H54 (cell line): ENCODE measurements around the gene TSEN54.

Source experiments
- DNase-seq: peaks from one replicate; pipeline ENCODE4 v3.0.0; 2011; ENCODE audit warnings: low spot score, mixed read lengths; ENCODE audit not compliant: insufficient read length
- FAIRE-seq: peaks from 3 replicates; lab custom pipeline; 2011; peaks lifted over from hg19 to GRCh38; lab: Jason Lieb, UNC
- POLR2A ChIP-seq: IDR thresholded peaks from 2 replicates; pipeline ENCODE4 v1.6.1; 2011; ENCODE audit warnings: low read depth, mild to moderate bottlenecking, low read length

Gene TSEN54

DNA sequence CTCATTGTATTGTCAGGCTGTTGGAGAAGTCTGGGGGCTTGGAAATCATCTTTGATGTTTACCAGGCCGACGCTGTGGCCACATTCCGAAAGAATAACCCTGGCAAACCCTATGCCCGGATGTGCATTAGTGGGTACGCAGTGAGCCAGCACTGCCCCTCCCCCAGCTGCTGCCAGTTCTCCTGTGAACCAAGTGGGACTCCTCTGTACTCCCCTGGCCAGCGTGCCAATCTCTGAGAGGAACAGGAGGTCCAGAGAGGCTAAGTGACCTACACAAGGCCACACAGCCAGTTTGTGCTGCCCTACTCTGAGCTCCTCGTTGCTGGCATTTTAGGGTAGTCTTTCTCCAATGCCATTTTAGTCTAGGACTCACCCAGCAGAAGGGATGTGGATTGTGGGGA lies 7.3 kb downstream of the TSEN54 start:
- FAIRE-seq (no peak), DNase-seq (no peak)
- no peak for TF ChIP-seq POLR2A

DNA sequence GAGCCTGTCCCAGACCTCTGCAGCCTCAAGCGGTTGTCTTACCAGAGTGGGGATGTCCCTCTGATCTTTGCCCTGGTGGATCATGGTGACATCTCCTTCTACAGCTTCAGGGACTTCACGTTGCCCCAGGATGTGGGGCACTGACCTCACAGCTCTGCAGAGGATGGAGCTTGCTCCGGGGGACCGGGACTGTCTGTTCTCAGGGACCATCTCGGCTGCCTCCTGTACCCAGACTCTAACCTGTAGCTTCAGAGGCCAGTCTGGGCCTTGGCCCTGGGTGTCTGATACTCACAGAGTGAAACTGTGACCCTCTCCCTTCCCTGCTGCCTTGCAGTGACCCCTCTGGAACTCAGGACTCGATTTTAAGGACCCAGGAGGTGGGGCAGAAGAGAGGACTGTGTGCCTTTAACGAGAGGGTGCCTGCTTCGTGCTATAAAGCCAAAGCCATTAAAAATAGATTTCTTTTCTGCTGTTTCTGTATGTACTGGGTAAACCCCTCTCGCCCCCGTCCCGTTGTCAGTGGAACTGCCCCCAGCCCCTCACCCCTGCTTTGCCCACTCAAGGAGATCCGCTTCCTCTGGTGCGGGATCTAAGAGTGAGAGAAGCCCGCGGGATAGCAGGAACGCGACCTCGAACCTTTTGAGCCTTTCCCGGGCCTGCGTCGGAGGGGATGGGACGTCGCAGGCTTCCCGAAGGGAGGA lies 8.1 kb downstream of the TSEN54 start:
- TF ChIP-seq POLR2A, result no peak
- FAIRE-seq, result no peak
- DNase-seq, result no peak

- DNase-seq, result no peak
- no peak for FAIRE-seq
- no peak for TF ChIP-seq POLR2A
Measured at GRCh38 chr17:75524970-75525805, 8.9 kb downstream of the TSEN54 start, which contains the start of gene LLGL2. LLGL2 (plus strand) TSS chr17:75525697; CDS start chr17:75543427, 17,730 bp downstream.

GRCh38 chr17:75525806-75526554 lies 9.7 kb downstream of the TSEN54 start:
- DNase-seq, result no peak
- FAIRE-seq, result no peak
- no peak for TF ChIP-seq POLR2A

DNA sequence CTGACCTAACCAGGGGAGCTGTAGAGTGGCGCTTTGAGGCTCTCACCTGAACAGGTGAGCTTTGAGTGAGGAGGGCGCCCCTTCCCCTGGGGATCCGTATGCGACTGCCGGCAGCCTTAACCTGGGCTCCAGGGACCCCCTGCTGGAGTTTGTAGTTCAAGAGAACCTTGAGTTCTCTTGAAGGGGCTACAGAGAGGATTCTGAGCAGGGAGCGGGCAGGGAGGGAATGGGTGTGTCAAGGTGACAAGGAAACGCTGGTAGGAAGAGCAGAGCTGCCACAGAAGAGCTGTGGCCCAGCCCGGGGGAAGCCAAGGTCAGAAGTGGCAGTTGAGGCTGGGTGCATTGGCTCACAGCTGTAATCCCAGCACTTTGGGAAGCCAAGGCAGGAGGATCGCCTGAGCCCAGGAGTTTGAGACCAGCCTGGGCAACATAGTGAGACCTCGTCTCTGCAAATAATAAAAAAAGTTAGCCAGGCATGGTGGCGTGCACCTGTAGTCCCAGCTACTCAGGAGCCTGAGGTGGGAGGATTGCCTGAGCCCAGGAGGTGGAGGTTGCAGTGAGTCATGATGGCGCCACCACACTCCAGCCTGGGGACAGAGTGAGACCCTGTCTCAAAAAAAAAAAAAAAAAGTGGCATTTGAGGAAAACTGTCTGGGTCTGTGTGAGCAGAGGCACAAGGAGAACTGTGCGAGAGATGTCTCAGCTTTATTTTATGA lies 10.4 kb downstream of the TSEN54 start:
- no peak for TF ChIP-seq POLR2A
- no peak for DNase-seq
- no peak for FAIRE-seq

- no peak for TF ChIP-seq POLR2A
- no peak for DNase-seq
- no peak for FAIRE-seq
Measured at GRCh38 chr17:75530837-75531720, 14.8 kb downstream of the TSEN54 start.

- FAIRE-seq, result no peak
- DNase-seq, result peak; percentile 82
- no peak for TF ChIP-seq POLR2A
Measured at GRCh38 chr17:75531721-75532072, 15.4 kb downstream of the TSEN54 start.

- no peak for FAIRE-seq
- no peak for DNase-seq
- no peak for TF ChIP-seq POLR2A
Measured at GRCh38 chr17:75535119-75535537, 18.8 kb downstream of the TSEN54 start.

GRCh38 chr17:75535871-75536270 lies 19.5 kb downstream of the TSEN54 start:
- TF ChIP-seq POLR2A, result no peak
- no peak for FAIRE-seq
- no peak for DNase-seq

DNA sequence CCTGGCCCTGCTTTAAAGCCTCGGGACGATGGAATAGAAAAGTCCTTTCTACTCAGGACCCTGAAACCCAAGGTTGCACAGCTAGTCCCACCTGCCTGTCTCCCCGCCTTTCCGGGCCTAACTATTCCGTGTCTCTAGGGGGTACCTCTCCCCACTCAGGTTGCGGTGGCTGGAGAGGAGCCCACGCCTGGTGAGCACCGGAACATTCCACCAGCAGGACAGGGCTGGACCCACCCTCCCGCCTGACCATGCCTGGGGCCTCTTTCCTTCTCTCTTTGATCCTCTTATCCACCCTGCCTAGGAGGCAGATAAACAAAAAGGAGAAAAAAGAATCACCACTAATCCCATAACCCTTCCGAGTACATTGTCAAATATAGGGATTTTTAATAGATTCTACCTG lies 20.0 kb downstream of the TSEN54 start:
- no peak for FAIRE-seq
- no peak for DNase-seq
- no peak for TF ChIP-seq POLR2A

DNA sequence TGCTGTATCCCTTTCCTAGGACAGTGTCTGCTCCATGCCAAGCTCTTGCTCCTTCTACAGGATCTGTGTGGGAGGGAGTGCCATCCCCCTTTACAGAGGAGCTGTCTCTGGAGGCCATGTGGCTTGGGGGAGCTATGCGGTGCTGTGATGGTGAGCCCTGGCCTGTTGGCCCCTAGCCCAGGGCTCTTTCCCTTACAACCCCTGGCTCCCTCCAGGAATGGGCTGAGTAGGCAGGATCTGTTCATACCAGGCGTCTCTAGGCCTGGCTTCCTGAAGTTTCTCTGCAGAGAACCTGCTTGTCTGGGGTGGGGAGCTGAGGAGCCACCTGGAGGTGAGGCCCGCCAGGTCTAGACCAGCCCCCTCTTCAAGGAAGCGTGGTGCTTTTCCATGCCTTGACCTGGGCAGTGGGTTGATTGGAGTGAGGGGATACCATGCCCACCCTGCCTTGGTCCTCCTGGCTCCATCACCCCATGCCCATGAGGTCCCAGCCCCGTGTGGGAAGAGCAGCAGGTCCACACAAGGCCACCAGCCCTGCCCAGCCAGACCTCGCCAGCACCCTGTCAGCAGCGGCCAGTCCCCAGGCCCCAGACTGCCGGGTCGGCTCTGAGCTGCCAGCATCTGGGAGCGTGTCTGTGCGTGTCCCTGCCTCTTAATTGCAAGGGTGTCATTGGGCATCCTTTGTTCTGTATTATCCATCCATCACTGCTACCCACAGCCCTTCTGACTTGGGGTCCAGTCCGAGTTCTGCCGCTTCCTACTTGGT lies 23.8 kb downstream of the TSEN54 start:
- no peak for TF ChIP-seq POLR2A
- FAIRE-seq, result no peak

More for the DNA sequence above, 23.8 kb downstream of the TSEN54 start:
- no peak for DNase-seq
